HG02678 (cell line): ENCODE data around the gene GPC5.
"Not testable (repeated sequence)": the region's sequence is repeated elsewhere in the genome, so short reads cannot be mapped to it uniquely, and the experiment has no call there.

Source experiments
- ATAC-seq: cut with Tn5 transposase; IDR thresholded peaks from one replicate; pipeline ENCODE4 v1.9.1; 2021; ENCODE audit warnings: mild to moderate bottlenecking, moderate library complexity; ENCODE audit not compliant: unreplicated experiment

Gene GPC5

GRCh38 chr13:92415781-92416180, 1017.4 kb downstream of the GPC5 start:
- no peak for ATAC-seq

DNA sequence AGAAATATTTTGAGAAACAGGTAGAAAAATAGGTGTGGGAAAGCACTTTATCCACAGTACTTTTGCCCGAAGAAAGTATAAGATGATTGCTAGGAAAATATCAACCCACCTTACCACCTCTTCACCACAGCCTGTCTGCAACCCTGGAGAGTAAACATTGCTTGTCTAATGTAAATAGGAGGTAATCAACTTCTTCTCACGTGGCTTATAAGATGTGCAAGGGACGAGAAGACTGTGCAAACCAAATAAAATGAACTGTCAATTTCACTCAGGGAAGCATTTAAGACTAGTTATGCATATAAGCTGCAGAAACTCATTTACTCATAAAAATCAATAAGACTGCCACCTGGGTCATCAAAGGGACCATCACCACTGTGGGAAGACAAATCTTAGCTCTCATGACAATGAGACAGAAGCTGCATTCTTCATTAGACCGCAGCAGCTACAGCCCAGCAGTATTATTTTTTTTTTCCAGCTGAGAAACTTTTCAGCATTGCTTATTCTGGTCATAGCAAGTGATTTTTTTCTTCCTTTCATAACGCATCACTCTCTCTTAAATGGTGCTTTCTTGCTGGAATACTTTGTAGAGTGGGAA, 1020.5 kb downstream of the GPC5 start:
- ATAC-seq: no peak

GRCh38 chr13:92429231-92429630, 1030.8 kb downstream of the GPC5 start:
- no peak for ATAC-seq

- ATAC-seq: no peak
Measured at GRCh38 chr13:92433386-92433785, 1035.0 kb downstream of the GPC5 start.

- ATAC-seq: no peak
Measured at GRCh38 chr13:92433963-92434362, 1035.5 kb downstream of the GPC5 start.

DNA sequence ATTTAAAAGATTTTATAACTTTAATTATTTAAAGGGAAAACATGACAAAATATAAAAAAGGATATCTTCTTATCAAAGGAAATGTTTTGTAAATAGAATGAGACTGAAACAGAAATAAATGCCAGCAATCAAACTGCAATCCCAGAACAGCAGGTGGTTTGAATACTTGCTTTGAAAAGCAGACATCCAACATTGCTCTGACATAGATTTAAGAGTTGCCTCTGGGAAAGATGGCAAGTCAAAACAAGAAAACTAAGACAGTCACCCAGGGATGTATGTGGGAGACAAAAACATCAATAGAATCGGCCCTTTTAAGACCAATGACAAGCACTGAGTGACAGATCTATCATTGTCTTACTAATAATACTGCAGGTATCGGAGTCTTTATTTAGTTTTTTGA, 1038.5 kb downstream of the GPC5 start:
- no peak for ATAC-seq

DNA sequence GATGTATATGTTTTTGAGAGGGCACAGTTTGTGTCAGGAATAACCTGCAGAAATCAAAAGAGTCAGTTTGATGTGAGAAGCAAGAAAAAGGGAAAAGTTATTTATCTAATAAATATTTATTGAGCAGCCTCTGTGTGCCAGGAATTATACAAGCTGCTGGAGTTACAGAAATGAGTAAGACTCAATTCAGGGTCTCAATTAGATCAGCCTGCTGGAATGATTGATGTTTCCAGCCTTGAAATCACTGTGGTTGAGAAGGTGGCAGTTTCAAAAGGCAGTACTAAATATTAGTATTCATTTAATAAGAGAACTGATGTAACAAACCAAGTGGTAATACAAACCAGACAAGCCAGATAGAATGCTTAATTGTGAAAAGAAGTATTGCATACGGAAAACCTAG, 1045.8 kb downstream of the GPC5 start:
- ATAC-seq: no peak

GRCh38 chr13:92451060-92451459, 1052.6 kb downstream of the GPC5 start:
- no peak for ATAC-seq

- no peak for ATAC-seq
Measured at GRCh38 chr13:92452840-92453239, 1054.4 kb downstream of the GPC5 start.

GRCh38 chr13:92459306-92459705, 1060.9 kb downstream of the GPC5 start:
- ATAC-seq: no peak

DNA sequence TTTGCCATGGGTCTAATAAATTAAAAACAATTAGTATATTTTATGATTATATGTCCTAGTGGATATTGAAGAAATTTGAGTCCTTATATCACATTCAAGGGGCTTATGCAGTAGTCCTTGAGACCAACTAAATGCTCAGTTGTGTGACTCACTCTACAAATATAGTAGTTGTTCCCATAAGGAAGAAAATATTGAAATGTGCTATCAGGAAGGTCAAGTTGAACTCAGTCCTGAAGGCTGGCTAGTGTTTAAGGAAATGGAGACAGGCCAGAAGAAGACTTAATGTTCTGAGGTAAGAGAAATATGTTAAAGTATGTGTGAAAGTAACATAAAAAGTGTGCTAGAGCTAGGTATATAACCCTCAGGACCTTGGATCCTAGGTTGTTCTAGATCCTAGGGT, 1062.1 kb downstream of the GPC5 start:
- no peak for ATAC-seq

GRCh38 chr13:92461402-92461801, 1063.0 kb downstream of the GPC5 start:
- no peak for ATAC-seq

DNA sequence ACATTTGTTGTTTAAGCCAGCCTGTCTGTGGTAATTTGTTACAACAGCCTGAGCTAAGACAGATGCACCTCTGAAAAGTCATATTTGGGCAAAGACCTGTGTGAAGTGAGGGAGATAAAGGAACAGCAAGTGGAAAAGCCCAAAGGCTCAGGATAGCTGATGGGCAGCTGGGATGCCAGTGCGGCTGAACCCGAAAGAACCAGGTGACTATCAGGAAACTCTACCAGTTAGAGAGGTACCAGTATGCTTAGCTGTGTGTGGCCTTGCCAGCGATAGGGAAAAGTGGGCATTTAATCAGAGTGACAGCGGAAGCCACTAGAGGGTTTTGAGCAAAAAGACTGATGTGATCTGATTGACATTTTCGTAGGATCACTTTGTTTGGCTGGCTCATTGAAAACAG, 1063.4 kb downstream of the GPC5 start:
- no peak for ATAC-seq

DNA sequence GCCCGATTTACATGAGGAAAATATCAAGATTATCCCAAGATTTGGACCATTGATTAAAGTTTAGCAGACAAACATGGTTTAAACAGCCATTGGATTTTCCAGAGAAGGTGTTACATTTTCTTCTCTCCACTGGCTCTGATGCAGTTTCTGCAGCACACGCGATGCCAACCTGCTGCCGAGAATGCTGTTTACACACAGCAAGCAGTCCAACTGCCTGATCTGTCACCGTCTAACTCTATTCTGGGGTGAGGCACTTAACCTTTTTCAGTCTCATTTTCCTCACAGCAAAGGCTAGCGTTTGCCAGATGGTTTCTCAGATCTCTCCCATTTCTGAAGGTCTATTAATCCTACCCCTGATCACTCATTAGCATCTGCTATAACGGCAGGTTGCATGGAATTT, 1064.7 kb downstream of the GPC5 start:
- no peak for ATAC-seq

- no peak for ATAC-seq
Measured at GRCh38 chr13:92473765-92474475, 1075.5 kb downstream of the GPC5 start.

DNA sequence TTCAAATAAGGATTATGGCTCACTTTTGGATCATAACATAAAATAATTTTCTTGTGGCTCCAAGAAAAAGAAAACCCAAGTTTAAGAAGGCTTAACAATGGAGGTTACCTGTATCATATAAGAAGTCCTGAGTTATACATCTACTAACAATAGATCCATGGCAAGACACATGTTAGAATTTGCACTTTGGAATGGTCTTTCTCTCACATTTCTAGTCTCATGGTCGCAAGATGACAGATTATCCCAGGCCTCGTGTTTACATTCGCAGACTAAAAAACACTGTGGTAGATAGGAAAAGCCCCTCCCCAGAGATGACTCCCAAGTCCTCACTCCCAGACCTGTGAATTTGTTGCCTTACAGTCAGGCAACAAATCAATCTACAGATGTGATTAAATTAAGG, 1082.0 kb downstream of the GPC5 start:
- ATAC-seq: no peak

DNA sequence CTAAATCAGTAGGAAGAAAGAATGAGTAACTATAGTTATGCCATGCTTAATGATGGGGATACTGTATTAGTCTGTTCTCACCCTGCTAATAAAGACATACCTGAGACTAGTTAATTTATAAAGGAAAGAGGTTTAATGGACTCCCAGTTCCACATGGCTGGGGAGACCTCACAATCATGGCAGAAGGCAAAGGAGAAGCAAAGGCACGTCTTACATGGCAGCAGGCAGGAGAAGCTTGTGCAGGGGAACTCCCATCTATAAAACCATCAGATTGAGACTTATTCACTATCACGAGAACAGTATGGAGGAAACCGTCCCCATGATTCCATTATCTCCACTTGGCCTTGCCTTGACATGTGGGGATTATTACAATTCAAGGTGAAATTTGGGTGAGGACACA, 1084.4 kb downstream of the GPC5 start:
- ATAC-seq: not testable (repeated sequence)

DNA sequence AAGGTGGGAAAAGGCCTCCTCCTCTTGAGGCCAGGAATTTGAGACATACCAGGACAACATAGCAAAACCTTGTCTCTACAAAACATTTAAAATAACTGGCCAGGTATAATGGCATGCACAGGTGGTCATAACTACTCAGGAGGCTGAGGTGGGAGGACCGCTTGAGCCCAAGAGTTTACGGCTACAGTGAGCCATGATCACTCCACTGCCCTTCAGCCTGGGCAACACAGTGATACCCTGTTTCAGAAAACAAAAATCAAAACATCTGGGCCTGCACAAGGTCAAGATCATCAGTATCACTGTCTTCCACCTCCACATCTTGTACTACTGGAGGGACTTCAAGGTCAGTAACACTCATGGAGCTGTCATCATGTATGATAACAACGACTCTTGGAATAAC, 1085.5 kb downstream of the GPC5 start:
- no peak for ATAC-seq

DNA sequence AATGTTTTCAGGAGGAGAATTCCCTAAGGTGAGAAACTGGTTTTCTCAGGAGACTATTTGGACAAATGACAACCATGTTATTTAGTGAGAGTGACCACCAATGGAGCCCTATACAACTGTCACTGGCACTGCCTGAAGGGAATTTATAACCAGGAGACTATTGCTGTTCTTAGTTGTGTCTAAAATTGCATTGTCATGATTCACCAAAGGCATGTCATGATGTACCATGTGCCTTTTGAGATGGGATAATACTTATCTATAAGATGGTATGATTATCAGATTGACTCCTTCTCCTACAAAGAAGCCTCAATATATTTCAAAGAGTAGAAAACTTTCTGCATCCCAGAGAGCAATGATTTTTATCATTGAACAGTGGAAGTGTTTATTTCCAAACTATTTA, 1088.8 kb downstream of the GPC5 start:
- no peak for ATAC-seq

- no peak for ATAC-seq
Measured at GRCh38 chr13:92488249-92488852, 1089.9 kb downstream of the GPC5 start.

GRCh38 chr13:92491839-92492238, 1093.4 kb downstream of the GPC5 start:
- no peak for ATAC-seq

- ATAC-seq: no peak
Measured at GRCh38 chr13:92494915-92495314, 1096.5 kb downstream of the GPC5 start.
